Activated CD4-positive, alpha-beta T cell treated with anti-CD3 and anti-CD28 coated beads, Interleukin-2, amount 50 U/mL, for 4 hours (primary cell): ENCODE results near the gene RHO.

ENCODE experiments used
- DNase-seq, 2 experiments: peaks; one replicate each; pipeline ENCODE4 v3.0.0-alpha.2; 2020

Gene RHO

GRCh38 chr3:129520960-129521359 lies 7.5 kb upstream of the RHO start:
- no peak for DNase-seq

GRCh38 chr3:129521611-129522010 lies 6.8 kb upstream of the RHO start:
- no peak for DNase-seq

- no peak for DNase-seq
Observed at GRCh38 chr3:129522953-129523352, 5.5 kb upstream of the RHO start.

- DNase-seq = no peak
Observed at GRCh38 chr3:129524081-129524480, 4.4 kb upstream of the RHO start.

GRCh38 chr3:129525341-129525968 lies 3.0 kb upstream of the RHO start:
- DNase-seq = no peak

GRCh38 chr3:129526121-129526900 lies 2.1 kb upstream of the RHO start:
- no peak for DNase-seq

GRCh38 chr3:129527262-129527661 lies 1.2 kb upstream of the RHO start:
- no peak for DNase-seq

- DNase-seq = no peak
Observed at GRCh38 chr3:129529436-129530210, 1.2 kb downstream of the RHO start.

GRCh38 chr3:129530251-129530791 lies 1.9 kb downstream of the RHO start:
- no peak for DNase-seq

GRCh38 chr3:129530821-129531220 lies 2.4 kb downstream of the RHO start:
- DNase-seq = no peak

- no peak for DNase-seq
Observed at GRCh38 chr3:129531699-129532098, 3.3 kb downstream of the RHO start.

GRCh38 chr3:129532261-129532660 lies 3.8 kb downstream of the RHO start:
- DNase-seq = no peak

GRCh38 chr3:129533406-129533805 lies 5.0 kb downstream of the RHO start:
- no peak for DNase-seq

- DNase-seq = no peak
Observed at GRCh38 chr3:129534428-129535027, 6.1 kb downstream of the RHO start.

GRCh38 chr3:129535075-129535474 lies 6.6 kb downstream of the RHO start:
- no peak for DNase-seq

GRCh38 chr3:129536374-129536667 lies 7.9 kb downstream of the RHO start:
- no peak for DNase-seq

- no peak for DNase-seq
Observed at GRCh38 chr3:129536804-129537203, 8.4 kb downstream of the RHO start.

- no peak for DNase-seq
Observed at GRCh38 chr3:129539206-129539605, 10.8 kb downstream of the RHO start.

- DNase-seq = no peak
Observed at GRCh38 chr3:129540776-129541516, 12.5 kb downstream of the RHO start.

GRCh38 chr3:129542747-129543146 lies 14.3 kb downstream of the RHO start:
- no peak for DNase-seq

- DNase-seq = no peak
Observed at GRCh38 chr3:129543156-129543790, 14.8 kb downstream of the RHO start, which contains the start of gene H1-8. Gene H1-8, plus strand, starts transcription at chr3:129543175. Its CDS starts 44 bp downstream, at chr3:129543219.

- no peak for DNase-seq
Observed at GRCh38 chr3:129543999-129544398, 15.6 kb downstream of the RHO start.
